Nephron progenitor cell (in vitro differentiated cells): Measurements from ENCODE around the gene ACAD10.

Experiments used
- DNase-seq: peaks from one replicate; pipeline ENCODE4 v3.0.0; 2021
- H3K27ac Mint-ChIP-seq: 2 replicates; pipeline ENCODE4 v1.8.0; 2021; ENCODE audit warnings: mild to moderate bottlenecking, moderate library complexity, mixed read lengths
- H3K27me3 Mint-ChIP-seq: 2 replicates; pipeline ENCODE4 v1.8.0; 2021; ENCODE audit warnings: mild to moderate bottlenecking, low read depth, mixed read lengths; ENCODE audit not compliant: poor library complexity
- H3K36me3 Mint-ChIP-seq: 2 replicates; pipeline ENCODE4 v1.8.0; 2021; ENCODE audit warnings: low read depth, mixed read lengths
- H3K4me1 Mint-ChIP-seq: 2 replicates; pipeline ENCODE4 v1.8.0; 2021; ENCODE audit warnings: mixed read lengths
- H3K4me3 Mint-ChIP-seq: 2 replicates; pipeline ENCODE4 v1.8.0; 2021; ENCODE audit warnings: mild to moderate bottlenecking, moderate library complexity, mixed read lengths
- H3K9me3 Mint-ChIP-seq: 2 replicates; pipeline ENCODE4 v1.8.0; 2021; ENCODE audit warnings: mild to moderate bottlenecking, moderate library complexity, mixed read lengths
- TF ChIP-seq, protein P1 (sequence below): fragments of 200-600 bp; sonication (generic); IDR thresholded peaks from 2 replicates; pipeline ENCODE4 v1.5.0; 2021; ENCODE audit warnings: antibody characterized with exemption

Gene ACAD10

DNA sequence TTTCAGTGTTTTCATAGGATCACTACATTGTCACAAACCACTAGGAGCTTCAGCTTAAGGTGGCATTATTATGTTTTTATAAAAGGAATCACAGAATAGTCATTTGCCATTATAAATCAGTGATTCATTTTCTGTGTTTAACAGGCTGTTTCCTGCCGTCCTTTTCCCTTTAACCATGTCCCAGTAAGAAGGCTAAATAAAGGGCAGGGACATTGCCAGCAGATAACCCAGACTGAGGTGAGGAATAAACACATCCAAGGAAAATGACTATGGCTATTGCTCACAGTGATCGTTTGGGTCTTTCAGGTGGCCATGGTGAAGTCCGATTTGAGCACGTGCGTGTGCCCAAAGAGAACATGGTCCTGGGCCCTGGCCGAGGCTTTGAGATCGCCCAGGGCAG lies 63.0 kb downstream of the ACAD10 start:
- Mint-ChIP-seq H3K27ac (no peak overlapping the region), H3K27me3 (no peaks in the 10 kb centered on the region), H3K4me1 (peaks cover 4% of the 10 kb centered on the region), H3K4me3 (no peak overlapping the region), H3K9me3 (no peaks in the 10 kb centered on the region), H3K36me3 (peaks cover 24% of the 10 kb centered on the region)
- DNase-seq = no peak
- TF ChIP-seq, protein P1, sequence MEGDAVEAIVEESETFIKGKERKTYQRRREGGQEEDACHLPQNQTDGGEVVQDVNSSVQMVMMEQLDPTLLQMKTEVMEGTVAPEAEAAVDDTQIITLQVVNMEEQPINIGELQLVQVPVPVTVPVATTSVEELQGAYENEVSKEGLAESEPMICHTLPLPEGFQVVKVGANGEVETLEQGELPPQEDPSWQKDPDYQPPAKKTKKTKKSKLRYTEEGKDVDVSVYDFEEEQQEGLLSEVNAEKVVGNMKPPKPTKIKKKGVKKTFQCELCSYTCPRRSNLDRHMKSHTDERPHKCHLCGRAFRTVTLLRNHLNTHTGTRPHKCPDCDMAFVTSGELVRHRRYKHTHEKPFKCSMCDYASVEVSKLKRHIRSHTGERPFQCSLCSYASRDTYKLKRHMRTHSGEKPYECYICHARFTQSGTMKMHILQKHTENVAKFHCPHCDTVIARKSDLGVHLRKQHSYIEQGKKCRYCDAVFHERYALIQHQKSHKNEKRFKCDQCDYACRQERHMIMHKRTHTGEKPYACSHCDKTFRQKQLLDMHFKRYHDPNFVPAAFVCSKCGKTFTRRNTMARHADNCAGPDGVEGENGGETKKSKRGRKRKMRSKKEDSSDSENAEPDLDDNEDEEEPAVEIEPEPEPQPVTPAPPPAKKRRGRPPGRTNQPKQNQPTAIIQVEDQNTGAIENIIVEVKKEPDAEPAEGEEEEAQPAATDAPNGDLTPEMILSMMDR = no peak

DNA sequence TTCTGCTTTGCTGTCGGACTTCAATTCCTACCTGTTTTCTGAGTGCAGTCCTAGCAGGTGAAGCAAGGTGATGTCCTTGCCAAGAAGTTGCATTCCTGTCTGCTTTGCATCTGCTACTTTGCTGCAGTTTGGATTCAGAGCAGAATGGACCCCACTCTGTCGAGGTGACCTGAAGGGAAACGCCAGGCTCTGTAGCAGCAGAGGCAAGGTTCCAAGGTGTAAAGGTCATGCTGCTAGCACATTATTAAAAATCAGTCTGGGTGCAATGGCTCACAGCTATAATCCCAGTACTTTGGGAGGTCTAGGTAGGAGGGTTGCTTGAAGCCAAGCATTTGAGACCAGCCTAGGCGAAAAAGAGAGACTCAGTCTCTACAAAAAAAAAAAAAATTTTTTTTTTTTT lies 63.5 kb downstream of the ACAD10 start:
- no peak for DNase-seq
- Mint-ChIP-seq H3K4me3 (no peak overlapping the region), H3K9me3 (no peaks in the 10 kb centered on the region), H3K27me3 (no peaks in the 10 kb centered on the region), H3K4me1 (peaks cover 4% of the 10 kb centered on the region), H3K36me3 (peaks cover 21% of the 10 kb centered on the region), H3K27ac (no peak overlapping the region)
- TF ChIP-seq, protein P1 = no peak

DNA sequence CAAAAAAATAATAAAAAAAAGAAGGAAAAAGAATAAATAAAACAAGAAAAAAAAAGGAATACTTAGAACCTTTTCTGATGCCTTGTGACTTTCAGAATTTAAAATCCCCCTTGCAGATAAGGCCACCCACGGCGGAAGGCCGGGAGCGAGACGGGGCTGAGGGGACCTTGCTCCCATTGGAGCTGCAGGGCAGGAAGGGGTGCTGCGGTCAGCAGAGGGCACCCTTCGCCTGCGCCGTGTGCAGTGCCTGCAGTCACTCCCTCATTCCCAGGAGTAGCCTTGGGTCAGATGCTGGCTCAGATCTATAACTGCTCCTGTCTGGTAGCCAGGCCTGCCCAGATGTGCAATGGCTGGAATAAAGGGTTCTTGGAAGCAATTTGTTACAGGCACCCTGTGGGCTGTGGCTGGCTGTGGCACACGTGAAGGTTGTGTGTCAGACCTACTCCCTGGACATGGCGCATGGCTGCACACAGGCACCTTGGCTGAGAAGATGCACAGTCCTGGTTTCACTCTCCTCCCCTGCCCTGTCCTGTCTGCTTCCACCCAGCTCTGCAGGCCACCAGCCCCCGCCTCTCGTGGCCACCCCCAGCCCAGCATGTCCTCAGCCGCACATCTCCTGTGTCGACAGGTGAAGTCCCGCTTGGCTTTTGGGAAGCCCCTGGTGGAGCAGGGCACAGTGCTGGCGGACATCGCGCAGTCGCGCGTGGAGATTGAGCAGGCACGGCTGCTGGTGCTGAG lies 67.5 kb downstream of the ACAD10 start:
- Mint-ChIP-seq H3K27me3 (no peaks in the 10 kb centered on the region), H3K27ac (no peak overlapping the region), H3K36me3 (peaks cover 4% of the 10 kb centered on the region), H3K4me3 (no peak overlapping the region), H3K4me1 (peaks cover 13% of the 10 kb centered on the region), H3K9me3 (no peaks in the 10 kb centered on the region)
- TF ChIP-seq, protein P1 = peak; percentile 68
- peak; percentile 61 for DNase-seq

DNA sequence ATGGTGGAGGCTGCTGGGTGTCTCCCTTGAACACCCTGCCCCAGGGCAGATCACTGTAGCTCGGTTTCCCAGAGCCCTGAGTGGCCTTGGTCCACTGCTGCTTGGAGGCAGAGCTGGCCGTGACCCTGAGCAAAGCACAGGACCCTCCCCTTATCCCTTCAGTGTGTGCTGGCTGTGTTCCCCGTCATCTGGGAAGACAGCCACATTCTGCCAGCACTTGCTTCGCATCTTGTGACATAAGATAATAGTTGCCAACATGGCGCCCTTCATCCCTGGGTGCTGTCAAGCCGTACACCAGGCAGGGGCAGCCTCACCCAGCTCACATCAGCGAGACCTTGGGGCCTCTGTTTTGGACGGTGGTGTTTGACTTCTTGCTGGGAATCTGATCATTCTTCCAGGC lies 68.8 kb downstream of the ACAD10 start:
- H3K27ac Mint-ChIP-seq = no peak overlapping the region
- no peak overlapping the region for H3K4me3 Mint-ChIP-seq
- H3K36me3 Mint-ChIP-seq = peaks cover 4% of the 10 kb centered on the region
- DNase-seq = no peak
- TF ChIP-seq, protein P1 = no peak
- H3K9me3 Mint-ChIP-seq = no peaks in the 10 kb centered on the region
- H3K4me1 Mint-ChIP-seq = peaks cover 18% of the 10 kb centered on the region
- no peaks in the 10 kb centered on the region for H3K27me3 Mint-ChIP-seq

DNA sequence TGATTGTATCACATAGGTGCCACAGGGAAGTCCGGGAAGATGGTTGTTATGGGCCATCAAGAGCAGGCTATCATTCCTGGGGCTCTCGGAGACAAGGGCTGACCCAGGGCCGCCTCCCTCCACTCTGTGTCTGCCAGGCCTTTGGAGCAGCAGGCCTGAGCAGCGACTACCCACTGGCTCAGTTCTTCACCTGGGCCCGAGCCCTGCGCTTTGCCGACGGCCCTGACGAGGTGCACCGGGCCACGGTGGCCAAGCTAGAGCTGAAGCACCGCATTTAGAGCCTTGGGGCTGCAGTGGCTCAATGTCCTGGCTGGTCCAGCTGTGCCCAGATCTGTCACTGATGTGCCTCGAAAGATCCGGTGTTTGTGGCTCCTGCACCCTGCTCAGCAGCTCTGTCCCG lies 70.3 kb downstream of the ACAD10 start:
- Mint-ChIP-seq H3K4me3 (no peak overlapping the region), H3K36me3 (peaks cover 4% of the 10 kb centered on the region), H3K27ac (no peak overlapping the region), H3K27me3 (no peaks in the 10 kb centered on the region), H3K4me1 (peaks cover 20% of the 10 kb centered on the region), H3K9me3 (no peaks in the 10 kb centered on the region)
- DNase-seq = no peak
- TF ChIP-seq, protein P1 = no peak

DNA sequence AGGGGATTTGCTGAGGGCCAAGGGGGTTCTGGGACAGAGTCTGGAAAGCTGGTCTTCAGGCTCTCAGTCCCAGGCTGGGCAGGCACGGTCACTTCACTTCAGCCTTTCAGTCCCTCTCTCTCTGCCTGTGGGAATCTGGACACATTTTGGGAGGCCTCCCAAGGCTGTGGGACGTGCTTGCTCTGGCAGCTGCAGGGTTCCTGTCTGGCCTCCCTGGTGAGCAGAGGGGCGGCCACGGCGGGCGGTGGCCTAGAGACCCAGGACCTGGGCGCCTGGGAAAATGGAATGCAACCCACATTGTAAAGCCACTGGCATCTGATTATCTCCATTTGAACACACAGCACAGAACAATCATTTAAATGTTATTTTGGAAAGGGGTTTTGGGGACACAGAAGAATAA lies 70.8 kb downstream of the ACAD10 start:
- Mint-ChIP-seq H3K9me3 (no peaks in the 10 kb centered on the region), H3K27me3 (no peaks in the 10 kb centered on the region), H3K4me3 (no peak overlapping the region), H3K36me3 (peaks cover 4% of the 10 kb centered on the region), H3K27ac (no peak overlapping the region), H3K4me1 (peaks cover 24% of the 10 kb centered on the region)
- TF ChIP-seq, protein P1 = no peak
- DNase-seq = no peak
